Measurements from ENCODE around the gene LRRC47.
"Not testable (repeated sequence)": the region's sequence is repeated elsewhere in the genome, so short reads cannot be mapped to it uniquely, and the experiment has no call there.

Gene LRRC47

DNA sequence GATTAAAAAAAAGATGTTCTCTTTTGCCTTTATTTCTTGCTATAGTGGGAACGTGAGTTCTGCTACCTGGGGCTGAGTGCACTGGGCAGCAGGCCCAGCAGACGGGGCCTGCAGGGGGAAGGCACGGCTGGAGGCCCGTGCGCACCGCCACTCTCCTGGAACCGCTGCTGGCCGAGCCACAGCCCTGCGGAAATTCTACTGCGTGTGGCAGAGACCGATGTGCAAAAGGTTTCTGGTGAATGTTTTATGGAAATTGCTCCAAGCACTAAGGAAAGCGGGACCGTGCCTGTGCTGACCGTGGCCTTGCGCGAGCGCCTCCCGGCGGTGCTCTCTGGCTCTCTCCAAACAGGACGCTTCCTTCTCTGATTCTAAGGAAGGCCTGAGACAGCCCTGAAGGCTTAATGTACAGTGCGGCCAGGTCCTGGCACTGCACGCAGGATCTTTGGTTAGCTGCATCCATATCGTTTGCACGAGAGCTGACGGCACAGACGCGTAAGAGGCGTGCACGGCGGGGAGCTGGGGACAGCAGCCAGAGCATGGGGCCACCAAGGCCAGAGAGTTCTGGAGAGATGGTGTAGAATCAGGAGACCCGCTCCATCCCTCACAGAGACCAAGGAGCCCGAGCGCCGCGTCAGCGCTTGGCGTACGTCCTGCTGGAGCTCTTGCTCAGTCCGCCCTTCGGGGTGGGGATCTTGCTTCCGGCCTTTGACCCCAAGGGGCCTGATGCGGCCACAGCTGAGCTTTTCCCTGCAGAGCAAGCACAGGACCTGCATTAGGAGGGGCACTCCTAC, 18.7 kb upstream of the LRRC47 start:
- no peak for DNase-seq

GRCh38 chr1:3814065-3814464, 17.8 kb upstream of the LRRC47 start:
- DNase-seq: no peak

DNA sequence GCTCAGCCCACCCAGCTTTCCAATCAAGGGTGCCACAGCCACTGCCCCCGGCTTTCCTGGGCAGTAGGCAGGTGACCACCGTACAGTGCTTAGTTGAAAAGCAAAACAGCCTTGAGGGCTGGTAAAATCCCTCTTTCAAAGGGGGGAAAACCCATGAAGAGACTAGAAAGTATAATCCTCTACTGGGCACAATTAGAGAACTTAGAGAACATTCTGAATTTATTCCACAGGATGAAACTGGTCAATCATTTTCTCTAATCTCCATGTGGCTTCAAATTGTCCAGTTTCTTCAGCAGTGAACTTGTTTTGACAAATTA, 15.3 kb upstream of the LRRC47 start:
- DNase-seq: no peak

DNA sequence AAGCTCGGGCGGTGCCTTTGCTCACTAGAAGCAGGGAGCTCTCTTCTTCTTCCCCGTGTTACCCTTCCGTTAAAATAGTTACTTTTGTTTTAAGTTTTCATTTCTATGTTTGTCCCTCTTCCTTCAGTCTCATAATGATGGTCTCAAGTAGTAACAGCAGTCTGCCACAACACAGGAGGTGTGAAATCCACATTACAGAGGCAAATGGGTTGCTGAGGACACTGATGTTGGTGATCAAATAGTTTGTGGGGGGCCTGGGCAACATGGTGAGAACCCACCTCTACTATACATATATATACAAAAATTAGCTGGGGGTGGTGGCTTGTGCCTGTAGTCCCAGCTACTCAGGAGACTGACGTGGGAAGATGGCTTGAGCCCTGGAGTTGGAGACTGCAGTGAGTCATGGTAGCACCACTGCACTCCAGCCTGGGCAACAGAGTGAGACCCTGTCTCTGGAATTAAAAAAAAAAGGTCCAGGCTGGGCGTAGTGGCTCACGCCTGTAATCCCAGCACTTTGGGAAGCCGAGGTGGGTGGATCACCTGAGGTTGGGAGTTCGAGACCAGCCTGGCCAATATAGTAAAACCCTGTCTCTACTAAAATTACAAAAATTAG, 14.0 kb upstream of the LRRC47 start:
- DNase-seq: not testable (repeated sequence)

- DNase-seq: no peak
Observed at GRCh38 chr1:3809680-3810079, 13.4 kb upstream of the LRRC47 start.

GRCh38 chr1:3807769-3808168, 11.5 kb upstream of the LRRC47 start:
- no peak for DNase-seq

- DNase-seq: no peak
Observed at GRCh38 chr1:3805038-3805437, 8.7 kb upstream of the LRRC47 start.

- not testable (repeated sequence) for DNase-seq
Observed at GRCh38 chr1:3804627-3804944, 8.3 kb upstream of the LRRC47 start.

DNA sequence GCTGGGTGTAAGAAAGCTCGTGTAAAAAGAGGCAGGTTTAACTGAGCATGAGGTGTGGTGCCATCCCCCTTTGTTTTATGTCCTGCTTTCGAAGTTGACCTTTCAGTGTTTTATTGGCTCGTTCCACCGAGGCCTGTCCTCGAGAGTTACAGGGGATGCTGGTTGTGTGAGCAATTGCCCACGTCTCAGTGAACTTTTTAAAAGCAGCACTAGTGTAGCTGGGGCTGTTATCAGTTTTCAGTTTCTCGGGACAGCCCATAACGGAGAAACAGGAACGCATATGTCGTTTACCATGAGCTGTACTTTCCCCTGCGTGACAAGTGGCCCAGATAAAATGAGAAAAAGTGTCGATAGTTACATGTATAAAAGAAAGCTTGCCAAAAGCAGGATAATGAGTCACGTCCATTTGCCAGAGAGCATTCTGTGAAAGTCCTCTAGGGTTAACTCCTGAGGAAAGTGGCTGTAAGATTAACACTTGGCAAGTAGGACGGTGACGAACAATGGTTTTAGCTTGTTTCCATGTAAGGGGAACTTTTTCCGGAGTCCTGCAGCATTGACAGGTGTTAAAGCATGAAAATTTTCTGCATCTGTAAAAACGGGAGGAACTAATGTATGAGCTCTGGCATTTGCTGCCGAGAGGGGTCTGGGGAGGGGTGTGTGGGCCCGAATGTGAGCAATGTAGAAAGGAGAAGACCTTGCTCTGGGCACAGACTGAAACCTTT, 7.8 kb upstream of the LRRC47 start:
- no peak for DNase-seq

DNA sequence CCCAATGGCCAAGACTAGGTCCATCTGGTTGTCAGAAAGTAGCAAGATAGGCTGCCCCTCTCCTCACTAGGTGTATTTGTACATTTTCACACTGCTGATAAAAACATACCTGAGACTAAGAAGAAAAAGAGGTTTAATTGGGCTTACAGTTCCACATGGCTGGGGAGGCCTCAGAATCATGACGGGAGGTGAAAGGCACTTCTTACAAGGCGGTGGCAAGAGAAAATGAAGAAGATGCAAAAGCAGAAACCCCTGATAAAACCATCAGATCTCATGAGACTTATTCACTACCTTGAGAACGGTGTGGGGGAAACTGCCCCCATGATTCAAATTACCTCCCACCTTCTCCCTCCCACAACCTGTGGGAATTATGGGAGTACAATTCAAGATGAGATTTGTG, 4.5 kb upstream of the LRRC47 start:
- DNase-seq: peak in 1 of 2 experiments; percentile 27

- no peak for DNase-seq
Observed at GRCh38 chr1:3799976-3800685, 3.8 kb upstream of the LRRC47 start.

DNA sequence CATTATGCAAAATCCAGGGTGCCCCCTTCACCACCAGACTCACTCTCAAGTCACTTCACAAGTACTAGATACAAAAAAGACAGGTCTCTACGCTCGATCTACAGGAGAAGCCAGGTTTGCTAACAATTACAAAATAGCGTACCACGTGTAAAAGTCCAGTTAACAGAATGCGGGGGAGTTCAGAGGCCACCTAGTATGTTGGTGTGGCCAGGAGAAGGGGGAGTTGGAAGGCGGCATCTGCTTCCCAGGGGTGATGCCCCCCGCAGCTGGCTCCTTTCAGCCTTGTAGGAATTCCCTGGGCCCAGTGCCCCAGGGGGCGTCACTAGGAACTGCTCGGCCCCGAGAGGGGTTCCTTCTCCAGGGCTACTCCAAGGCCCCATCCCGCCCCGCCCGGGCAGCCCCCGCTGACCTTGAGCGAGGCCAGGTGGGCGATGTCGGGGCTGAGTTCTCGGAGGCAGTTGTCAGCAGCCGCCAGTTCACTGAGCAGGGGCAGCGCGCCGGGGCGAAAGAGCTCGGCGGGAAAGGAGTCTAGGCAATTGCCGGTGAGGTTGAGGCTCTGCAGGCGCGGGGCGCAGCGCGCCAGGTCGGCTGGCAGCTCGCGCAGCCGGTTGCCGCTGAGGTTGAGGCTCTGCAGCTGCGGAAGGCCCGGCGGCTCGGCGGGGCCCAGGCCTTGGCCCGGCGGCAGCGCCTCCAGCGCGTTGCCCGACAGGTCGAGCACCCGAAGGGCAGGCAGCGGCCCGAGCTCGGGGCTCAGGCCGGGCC, 664 bp downstream of the LRRC47 start:
- DNase-seq: peak in 1 of 2 experiments; percentile 43

DNA sequence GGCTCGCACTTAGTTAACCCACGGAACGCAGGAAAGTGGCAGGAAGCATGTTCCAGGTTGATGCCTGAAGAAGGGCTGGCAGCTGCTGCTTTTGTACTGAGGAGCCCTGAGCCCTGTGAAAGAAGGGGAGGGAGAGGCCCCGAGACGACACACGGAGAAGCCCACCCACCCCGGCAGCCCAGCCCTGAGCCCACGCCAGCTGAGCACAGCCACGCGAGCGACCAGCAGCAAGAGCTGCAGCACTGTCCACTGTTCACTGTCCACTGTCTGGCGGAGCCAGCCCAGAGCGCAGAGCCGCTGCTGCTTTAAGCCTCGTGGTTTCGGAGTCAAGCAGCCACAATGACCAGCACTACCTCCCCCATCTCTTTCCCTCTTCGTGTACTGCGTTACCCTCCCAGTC, 5.3 kb downstream of the LRRC47 start:
- DNase-seq: no peak

GRCh38 chr1:3790500-3790923, 5.8 kb downstream of the LRRC47 start:
- no peak for DNase-seq

DNA sequence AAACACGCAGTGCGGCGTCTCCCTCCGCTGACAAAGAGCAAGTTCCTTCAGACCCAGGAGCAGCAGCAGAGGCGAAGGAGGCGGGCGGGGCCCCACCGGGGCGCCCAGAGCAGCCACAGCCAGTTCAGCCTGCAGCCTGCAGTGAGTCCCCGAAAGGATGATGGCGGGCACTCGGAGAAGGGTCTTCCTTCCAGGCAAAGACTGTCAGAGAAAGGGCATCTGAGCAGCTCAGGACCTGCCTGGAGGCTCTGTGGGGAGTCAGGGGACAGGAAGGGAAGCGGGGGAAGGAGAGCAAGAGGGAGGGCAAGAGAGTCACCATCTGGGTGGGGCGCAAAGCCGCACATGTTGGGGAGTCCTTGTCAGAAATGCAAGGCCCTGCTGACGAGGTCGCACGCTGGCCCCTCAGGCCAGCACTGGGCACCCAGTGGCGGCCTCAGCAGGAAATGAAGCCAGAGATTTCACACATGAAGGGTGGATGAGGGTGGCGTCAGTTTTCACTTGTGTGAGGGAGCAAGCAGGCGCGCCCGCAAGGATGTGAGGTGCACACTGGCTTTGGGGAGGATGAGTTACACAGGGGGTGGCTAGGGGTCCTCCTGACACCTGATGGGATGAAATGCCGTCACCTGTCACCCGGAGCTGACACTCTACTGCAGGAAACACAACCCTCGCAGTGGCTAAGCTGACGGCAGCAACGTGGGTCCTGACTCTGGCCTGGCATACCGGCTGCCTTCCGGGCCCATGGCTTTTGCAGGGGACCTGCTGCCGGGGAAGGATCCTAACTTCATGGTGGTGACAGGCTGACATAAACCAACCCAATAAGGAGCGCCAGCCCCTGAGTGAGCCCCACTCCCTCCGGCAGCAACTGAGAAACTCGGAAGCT, 6.6 kb downstream of the LRRC47 start:
- DNase-seq: no peak

- DNase-seq: no peak
Observed at GRCh38 chr1:3788756-3789420, 7.4 kb downstream of the LRRC47 start.

DNA sequence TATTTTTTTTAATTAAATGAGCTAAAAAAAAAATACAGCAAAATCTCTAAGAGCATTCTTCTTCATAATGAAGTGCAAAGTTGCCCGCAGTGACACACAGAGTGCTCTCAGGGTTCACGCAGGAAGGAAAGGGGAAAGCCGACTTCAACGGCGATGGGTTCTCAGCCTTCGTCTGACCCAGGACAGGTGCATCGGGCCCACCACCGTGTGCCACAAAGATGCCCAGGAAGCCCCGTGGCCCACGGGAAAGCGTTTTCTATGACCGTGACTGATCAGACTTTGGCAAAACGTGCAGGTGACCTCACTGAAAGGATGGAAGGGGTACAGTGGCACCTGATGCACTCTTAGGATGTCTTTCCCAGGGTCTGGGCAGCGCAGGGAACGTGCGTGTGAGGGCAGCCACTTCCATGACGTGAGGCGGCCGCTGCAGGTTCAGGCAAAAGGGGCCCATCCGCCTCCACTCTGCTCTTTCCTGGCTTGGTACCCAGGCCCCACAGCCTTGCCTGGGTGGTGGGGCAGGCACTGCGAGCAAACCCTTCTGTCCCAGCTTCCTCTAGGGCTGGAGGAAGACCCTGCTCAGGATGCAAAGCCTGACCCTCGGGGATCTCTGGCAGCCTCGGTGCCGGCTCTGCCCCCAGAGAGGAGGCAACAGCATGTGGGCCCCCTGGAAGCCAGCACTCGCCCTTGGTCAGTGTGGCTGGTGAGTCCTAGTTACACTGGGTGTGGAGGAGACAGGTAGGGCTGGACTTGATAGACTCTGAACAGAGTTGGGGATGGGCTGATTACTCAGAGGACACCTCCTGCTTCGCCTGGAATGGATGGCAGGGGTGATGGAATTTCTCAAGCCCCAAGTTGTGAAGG, 8.3 kb downstream of the LRRC47 start:
- no peak for DNase-seq

- DNase-seq: peak in 1 of 2 experiments; percentile 33
Observed at GRCh38 chr1:3787349-3787715, 9.0 kb downstream of the LRRC47 start.

DNA sequence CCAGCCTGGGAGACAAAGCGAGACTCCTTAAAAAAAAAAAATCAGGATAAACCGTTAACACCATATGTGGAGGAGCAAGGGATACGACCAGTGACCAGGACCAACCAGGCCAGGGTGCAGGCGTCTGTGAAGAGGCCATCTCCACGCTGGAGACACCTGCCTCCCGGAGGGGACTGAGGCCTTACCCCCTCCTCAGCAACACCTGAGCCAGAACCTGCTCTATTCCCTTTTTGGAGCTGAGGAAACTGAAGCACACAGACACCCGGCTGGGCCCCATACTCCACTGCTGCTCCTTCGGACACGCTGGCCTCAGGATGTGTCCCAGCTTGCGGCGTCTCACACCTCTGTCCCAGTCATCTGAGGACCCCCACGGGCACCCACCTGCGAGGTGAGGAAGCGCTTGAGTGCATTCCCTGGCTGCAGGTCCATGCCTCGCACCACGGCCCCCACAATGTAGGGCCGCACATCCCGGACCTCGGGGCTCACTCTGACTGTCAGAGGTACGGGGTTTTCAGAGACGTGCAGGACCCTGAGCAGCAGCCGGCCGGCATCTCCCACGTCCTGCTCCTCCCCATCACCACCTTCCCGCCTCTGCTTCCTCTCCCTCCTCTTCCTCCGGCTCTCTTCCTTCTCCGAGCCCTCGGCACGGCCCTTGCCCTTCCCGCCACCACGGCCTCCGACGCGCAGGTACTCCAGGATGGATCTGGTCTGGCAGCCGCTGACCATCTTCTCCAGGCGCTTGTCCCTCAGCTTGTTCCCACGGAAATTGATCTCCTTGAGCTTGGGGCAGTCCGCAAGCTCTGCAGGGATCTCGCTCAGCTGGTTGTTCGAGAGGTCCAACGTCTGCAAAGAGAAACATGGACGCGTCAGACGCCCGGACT, 9.6 kb downstream of the LRRC47 start:
- DNase-seq: no peak

All from activated T-cell treated with anti-CD3 and anti-CD28 coated beads, Interleukin-2, amount 50 U/mL, for 48 hours (primary cell).